ENCODE results near the gene TCF7L1.

- TF ChIP-seq, protein P1, sequence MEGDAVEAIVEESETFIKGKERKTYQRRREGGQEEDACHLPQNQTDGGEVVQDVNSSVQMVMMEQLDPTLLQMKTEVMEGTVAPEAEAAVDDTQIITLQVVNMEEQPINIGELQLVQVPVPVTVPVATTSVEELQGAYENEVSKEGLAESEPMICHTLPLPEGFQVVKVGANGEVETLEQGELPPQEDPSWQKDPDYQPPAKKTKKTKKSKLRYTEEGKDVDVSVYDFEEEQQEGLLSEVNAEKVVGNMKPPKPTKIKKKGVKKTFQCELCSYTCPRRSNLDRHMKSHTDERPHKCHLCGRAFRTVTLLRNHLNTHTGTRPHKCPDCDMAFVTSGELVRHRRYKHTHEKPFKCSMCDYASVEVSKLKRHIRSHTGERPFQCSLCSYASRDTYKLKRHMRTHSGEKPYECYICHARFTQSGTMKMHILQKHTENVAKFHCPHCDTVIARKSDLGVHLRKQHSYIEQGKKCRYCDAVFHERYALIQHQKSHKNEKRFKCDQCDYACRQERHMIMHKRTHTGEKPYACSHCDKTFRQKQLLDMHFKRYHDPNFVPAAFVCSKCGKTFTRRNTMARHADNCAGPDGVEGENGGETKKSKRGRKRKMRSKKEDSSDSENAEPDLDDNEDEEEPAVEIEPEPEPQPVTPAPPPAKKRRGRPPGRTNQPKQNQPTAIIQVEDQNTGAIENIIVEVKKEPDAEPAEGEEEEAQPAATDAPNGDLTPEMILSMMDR (IDR thresholded peaks at IDR 0.05; ENCODE audit: low read depth, low read length), result no peak
- TF ChIP-seq MYC (IDR thresholded peaks at IDR 0.05; ENCODE audit: low read depth, low read length), result no peak
These were observed 26.4 kb downstream of the TCF7L1 start for GRCh38 chr2:85159589-85159988.

Measured in NB4 (cell line).